OCI-M2 (cell line): ENCODE results near the gene MYL12A.

Source experiments
- DNase-seq: peaks from one replicate; lab custom pipeline; 2025; ENCODE audit not compliant: unreplicated experiment; lab: John Stamatoyannopoulos, UW

Gene MYL12A

DNA sequence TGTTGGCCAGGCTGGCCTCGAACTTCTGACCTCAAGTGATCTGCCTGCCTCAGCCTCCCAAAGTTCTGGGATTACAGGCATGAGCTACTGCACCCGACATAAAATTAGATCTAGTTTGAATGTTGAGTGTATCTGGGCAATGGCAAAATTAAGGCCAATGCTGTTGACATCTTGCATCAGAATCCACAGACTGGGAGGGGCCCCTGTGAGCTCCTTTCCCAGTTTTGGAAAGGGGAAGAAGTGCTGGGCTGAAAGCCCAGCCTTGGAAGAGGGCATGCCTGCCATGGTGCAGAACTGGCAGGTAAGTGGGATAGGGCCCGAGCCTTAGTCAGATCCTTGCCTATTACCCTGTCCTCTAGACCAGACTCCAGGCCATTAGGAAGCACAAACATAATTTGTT, 23.4 kb upstream of the MYL12A start:
- DNase-seq: no peak

DNA sequence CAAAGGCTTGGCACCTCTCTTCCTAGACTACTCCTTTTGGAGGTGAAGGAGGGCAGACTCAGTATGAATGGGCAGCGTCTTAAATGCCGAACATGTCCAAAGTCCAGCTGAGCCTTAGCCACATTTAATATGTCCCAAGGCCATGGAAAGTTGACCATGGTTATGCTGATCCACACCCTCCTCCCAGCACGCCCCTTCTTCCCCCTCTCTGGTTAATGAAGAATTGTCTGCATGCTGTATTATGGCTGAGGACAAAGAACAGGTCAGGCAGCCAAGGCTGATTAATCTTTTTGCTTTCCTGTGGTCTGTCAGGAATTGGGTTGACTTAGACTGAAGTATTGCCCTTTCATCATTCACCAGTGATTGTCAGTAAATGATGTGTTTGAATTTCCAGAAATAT, 22.0 kb upstream of the MYL12A start:
- no peak for DNase-seq

DNA sequence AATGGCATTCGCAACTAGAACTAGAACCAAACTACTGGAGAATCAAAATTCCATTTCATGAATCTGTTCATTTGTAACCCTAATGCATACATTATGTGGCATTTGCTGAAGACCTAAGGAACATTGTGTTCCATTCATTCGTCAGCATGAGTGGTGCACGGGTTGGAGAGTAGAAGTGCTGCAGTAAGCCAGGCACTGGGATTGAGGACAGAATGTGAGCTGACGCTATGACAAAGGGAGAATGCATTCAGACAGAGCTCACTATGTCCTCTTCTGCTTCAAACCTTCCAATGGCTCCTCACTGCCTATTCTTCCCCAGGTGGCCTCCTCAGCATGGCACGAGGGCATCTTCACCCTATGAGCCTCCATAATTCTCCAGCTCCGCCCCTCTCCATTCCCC, 21.6 kb upstream of the MYL12A start:
- no peak for DNase-seq

DNA sequence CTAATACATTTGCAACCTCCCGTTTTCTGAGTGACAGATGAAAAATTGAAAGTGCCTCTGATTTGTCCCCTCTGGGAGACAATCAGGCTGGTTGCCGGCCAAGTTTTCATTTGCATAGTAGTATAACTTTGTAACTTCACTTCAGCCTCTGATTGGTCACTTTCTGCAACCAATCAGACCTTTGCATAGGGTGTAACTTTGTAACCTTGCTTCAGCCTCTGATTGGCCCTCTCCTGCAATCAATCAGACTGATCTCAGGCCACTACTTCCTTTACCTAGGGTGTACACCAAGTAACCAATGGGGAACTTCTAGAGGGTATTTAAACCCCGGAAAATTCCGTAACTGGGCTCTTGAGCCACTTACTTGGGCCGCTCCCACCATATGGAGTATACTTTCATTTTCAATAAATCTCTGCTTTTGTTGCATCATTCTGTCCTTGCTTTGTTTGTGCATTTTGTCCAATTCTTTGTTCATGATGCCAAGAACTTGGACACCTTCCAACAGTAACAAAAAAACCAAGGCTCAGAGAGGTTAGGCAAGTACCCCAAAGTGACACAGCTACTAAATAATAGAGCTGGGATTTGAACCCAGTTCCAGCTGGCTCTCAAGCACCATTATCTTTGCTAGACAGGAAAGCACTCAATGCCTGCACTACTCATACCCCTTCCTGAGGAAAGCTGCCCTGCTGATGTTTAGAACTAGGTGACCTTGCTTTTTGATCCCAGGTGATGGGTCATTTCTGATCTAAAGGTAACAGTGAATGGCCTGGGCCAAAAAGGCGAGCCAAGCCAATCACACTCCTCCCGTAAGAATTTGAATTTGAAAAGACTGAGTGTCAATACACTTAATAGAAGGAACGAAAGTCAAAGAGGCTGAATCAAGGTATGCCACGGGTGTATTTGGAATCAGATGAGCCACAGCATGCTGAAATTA, 16.9 kb upstream of the MYL12A start:
- DNase-seq: no peak

DNA sequence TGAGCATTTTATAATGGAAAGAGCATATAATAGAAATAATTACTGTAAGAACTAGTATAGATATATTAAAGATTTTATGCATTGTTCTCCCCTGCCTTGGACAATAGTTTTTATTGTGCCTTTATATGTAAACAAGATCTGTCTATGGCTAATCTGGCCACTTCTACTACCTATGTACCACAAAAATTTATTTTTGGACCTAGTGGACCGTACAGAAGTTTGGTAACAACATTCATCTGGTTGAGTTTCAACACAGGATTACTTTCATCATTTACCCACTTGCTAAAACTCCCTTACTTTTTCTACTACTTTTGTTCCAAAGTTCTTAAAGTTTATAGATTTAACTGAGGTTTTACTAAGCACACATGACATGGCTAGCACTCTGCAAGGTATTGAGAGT, 14.6 kb upstream of the MYL12A start:
- no peak for DNase-seq

DNA sequence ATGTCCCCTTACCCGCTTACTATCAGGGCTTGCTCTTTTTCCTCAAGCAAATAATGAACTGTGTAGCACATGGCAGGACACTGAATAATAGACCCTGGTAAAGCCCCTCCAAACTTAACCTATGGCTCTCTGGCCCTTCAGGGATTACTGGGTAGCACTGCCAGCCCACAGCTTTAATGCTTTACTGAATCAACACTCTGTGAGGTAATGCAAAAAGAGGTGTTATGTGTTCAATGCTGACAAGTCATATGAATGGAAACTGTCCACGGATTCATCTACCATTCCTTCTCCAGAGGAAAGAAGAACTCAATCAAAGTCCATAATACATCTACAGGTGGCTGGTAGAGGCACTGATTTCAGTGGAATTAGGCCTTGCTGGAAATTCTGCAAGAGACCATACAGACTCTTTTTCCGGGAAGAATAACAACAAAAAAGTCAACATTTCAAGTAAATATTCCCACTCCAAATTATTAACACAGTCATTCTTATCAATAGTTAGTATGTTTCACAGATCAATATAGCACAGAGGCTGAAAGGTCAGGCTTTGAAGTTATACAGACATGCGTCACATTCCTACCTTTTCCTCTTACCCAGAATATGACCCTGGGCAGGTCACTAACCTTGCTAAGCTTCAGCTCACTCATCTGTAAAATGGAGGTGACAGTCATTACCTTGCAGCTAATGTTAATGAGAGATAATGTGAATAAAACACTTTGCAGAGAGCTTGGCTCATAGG, 14.0 kb upstream of the MYL12A start:
- no peak for DNase-seq

DNA sequence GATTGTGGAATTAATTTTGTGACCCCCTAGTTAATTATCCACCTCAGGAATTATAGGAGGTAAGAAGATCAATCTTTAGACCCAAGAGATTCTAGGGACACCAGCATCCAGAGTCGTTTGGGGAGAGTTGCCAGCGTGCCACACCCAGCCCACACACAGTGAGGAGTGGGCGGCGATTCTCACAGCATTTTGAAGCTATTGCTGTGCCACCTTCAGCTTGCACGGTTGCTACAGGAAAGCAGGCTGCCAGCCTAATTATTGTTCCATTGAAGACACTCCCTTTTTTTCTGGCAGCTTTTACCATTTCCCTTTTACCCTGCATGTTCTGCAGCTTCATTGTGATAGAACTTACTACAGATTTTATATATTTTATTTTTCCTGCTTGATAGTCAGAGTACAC, 13.1 kb upstream of the MYL12A start:
- no peak for DNase-seq

DNA sequence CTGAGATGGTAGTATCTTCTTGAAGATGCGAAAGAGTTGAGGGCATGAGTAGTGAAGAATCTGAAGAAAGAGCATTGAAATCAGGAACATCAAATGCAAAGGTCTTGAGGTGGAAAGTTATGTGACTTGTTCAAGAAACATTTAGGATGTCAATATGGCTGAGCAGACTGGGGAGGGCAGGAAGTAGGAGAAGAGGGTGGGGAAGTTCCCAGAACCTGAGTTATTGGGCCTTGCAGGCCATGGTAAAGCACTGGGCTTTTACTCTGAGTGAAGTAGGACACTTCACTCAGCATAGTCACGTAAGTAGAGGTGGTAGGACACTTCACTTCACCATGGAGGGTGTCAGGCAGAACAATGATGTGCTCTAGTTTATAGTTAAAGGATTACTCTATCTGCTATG, 11.8 kb upstream of the MYL12A start:
- no peak for DNase-seq

DNA sequence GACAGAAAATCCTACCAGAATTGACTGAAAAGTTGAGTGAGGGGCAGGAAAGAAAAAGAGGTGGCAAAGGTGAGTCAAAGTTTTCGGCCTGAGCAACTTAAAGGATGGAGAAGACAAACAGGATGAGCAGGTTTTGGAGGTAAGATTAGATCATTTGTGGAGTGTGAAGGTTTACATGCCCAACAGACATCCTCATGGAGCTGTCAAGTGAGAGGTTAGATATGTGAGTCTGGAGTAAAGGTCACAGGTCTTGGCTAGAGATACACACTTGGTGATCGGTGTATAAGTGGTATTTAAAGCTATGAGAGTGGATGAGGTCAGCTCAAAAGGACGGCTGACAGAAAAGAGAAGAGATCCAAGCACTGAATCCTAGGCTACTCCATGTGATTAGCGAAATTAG, 11.1 kb upstream of the MYL12A start:
- no peak for DNase-seq

DNA sequence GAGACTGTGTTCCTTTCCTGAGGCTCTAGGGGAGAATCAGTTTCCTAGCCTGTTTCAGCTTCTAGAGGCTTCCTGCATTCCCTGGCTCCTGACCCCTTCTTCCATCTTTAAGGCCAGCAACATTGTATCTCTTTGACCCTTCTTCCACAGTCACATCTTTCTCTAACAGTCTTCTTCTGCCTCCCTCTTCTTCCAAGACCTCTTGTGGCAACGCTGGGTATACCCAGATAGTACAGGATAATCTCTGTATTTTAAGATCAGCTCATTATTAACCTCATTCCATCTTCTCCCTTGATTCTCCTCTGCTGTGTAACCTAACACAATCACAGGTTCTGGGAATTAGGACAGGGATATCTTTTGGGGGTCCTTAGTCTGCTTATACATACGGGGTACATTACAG, 8.9 kb upstream of the MYL12A start:
- no peak for DNase-seq

DNA sequence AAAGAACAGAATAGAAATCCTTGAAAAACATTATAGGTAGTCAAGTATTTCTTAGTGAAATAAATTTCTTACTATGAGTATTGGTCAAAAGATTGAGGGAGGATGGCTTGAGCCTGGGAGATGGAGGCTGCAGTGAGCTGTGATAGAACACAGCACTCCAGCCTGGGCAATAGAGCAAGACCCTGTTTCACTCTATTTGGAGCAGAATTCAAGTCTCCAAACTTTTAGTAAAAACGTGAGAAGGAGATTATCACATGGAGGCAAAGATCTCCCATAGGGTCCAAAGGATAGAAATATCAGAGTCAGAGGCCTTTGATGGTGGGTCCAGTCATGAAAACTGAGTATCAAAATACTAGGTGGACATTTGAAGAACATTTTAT, 2.4 kb upstream of the MYL12A start:
- no peak for DNase-seq

DNA sequence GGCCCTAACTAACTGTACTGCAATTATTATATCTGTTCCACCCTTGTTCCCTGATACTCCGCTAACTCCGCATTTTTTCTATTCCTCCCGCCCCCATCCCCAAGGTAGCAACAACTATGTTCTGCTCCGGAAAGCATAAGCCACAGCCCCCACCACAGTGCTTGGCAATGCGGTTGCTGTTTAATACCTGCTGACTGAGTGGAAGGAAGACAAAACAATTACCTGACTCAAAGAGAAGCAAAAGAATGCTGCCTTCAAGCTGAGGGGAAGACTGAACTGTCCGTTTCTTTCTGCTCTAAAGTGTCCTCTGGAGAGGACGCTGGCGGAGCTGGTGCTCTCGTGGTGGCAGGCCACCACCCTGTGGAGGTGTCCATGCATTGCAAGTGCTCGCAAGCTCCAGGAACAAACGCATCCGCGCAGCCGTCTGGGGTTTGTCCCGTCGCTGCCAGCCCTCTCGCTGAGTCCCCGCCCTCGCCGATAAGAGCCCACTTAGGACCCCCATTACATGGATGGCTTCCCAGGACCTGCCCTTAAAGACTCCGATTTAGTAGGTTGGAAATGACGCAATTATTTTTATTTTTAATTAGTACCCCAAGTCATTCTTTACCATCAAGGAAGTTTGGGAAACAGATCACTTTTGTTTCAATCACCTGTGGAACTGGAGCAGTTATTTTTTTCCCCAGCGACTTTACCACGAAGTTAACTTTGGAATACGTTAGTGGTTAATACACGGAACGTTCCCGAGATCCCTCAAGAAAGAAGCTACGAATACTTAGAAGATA, 1.6 kb upstream of the MYL12A start:
- peak; percentile 42 for DNase-seq

DNA sequence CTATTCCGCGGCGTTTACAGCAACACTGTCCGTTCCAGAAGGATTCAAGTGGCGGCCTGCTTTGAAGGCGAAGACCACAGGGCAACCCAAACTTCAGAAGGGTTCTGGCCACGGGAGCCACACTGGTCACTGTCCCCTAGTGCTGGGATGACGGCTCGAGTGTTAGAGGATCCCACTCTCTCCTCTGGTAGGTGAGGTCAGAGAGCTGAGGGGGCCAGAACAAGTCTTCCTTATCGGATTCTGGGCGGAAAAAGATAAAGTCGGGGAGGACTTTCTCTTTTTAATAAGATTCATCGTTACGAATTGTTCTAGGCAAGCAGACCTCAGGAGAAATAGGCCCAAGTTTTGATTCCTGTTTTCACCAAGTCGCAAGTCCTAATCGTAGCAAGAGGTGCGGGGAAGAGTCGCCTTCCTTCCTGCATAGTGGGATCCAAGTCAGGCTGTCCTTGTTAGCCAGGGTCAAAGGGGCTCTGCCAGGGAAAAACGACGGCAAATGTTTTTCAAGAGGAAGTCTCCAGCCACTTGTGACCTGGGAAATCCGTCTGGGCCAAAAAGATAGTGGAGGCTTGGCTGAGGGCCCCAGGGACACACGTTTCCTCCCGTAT, 864 bp upstream of the MYL12A start:
- DNase-seq: peak; percentile 84

DNA sequence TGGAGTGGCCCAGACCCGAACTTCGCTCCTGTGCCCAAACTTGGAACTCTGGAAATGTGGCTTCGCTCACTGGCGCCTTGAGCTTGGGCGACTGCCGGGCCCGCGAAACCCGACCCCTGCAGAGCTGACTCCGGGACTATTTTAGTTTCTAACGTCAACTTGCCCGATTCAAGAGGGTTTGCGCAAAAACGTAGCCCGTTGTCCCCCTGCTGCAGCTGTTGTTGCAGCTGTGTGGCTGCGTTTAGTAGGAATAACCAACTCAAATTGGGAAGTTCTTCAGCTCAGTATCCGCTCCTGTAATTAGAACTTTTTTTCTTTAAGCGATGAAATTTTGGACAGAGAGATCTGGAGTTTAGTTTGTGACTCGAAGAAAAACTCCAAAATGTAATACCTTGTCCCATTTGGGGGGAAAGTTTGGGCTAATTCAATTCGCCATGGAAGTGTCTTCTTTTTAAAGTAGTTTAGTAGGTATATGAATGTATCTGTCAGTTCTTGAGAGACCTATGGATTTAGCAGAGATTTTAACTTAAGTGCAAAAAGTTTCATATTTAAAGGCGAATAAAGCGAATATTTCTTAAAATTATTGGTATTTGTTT, 559 bp downstream of the MYL12A start:
- no peak for DNase-seq

DNA sequence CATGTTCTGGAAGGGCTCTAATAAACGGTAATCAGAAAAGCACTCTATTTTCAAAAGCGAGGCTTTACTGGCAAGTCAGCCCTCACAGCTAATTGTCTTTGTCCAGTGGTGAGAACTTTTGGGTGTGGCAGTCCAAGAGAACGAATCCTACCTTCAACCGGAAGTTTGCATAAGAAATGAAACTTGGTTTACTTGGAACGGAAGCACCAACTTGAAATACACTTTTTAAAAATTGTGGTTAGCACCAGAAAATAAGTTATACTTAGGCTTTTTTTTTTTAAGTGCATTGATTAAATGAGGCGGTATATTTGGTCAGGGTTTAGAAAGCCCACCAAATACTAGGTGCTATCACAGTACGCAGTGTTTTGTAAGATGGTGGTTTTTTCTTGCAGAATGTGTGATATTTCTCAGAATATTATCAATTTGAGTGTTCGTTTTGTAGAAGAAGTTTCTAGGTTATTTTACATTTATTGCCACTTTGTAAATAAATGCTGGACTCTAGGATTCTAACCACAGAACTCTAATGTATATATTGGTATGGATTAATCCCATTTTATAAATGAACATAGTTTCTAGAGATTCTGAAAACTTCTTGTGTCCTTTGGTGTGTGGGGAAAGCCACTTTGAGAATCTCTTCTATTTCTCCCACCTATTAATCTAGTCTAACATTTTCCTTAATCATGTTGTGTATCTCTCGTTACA, 1.2 kb downstream of the MYL12A start:
- DNase-seq: no peak

DNA sequence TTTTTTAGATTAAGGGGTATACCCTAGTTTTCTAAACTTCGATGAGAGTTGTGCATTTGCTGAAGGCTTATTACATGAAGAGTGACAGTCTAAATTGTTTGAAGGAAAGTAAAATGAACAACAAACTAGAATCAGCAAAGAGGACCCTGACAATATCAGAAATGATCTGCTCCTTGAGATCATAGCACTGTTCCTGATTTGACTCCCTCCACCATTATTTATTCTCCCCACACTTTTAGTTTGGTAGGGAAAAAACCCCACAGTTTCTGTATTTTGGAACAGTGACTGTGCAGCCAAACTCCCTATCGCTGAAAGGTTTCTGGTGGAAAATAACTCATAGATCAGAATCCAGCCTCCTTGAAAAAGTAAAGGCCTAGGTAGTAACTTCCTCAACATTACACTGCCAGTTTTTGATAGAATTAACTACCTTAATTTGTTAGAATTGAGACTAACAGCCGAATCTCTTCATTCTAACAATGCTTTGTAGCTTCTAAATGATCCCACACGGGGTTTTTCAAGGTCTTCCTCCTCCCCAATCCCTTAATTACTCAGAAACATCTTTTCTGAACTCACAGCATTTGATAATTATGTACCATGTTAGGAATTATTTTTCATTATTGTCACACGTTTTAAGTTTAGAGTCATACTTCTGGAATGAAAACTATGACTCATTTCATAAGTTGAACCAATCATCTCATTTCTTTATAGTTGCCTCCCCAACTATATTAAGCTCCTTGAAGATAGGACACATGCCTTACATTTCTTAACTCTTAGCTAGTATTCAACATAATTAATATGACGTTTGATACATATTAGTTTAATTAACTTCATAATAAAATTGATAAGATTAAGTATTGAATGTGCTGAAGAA, 2.9 kb downstream of the MYL12A start:
- DNase-seq: no peak

DNA sequence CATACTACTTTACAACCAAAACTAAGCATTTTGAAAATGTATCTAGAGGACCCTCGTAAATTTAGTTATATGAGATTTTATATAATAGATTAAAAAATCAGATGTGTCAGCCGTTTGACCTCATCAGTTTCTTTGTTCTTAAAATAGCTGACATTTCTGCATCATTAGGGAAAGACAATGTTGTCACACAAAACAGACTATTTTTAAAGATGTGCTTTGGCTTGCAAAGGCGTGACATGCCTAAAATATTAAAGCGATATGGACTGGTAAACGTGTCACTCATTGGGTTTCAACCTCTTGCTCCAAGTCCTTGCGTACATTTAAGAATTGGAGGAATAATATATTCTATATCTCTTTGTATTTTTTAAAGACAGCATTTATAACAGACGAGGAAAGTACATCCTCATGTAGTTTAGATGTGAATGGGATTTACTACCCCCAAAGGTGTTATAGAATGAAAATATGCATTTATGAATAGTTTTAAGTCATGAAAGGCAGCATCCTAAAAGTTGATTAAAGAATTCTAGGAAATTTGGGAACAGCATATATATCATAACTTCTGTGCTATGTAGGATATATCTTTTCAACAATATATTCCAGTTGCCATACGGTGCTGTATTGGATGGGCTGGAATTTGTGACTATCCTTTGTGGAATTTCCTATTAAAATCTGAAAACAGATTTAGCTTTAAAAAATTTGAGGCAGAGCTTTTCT, 3.8 kb downstream of the MYL12A start:
- no peak for DNase-seq

DNA sequence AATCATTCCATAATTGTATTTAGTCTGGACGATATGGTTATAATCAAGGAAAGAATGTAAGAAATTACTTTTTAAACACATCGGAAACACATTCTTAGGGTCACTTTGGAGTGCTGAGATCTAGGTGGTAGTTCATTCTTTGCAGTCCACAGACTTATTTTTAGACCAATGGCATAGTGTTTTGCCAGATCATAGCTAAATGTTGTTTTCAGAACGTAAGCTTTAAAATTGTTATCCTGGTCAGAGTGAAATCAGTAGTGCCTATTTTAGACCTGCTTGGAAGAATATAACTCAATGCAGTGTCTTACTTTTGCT, 4.3 kb downstream of the MYL12A start:
- DNase-seq: no peak

DNA sequence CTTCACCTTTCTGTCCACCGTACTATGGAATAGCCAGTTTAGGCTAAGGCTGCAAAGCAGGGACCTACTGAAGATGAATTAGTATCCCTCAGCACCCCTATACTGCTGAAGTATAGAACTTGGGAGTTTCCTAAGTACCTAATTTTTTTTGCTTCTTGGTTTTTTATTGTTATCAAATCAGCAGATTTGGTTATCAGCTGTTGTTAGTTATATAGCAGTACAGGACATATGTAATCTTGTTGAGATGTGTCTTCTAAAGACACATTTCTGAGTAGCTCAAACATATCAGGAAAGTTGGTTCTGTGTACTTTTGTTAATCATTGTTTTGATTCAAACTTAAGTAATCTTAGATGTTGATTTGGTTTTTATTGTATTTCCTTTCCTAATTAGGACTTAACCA, 5.2 kb downstream of the MYL12A start:
- no peak for DNase-seq
